Measurements from ENCODE around the gene TTC4.

DNA sequence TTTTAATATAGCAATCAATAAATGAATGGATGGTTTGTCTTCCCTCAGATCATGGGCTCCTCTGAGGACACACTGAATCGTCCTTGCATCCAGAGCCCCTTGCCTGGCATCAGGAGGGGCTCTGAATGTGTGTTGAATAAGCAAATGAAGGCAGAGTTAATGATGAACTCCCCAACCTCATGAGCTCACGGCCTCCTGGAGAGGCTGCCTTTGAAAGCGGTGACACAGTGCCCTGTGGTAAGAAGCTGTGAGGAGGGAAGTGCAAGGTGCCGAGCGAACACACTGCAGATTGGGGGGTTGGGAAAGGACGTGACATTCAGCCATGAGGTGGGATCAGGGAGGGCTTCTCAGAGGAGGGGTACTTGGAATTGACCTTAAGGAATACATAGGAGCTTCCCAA lies 51.9 kb downstream of the TTC4 start:
- TF ChIP-seq, protein P1, sequence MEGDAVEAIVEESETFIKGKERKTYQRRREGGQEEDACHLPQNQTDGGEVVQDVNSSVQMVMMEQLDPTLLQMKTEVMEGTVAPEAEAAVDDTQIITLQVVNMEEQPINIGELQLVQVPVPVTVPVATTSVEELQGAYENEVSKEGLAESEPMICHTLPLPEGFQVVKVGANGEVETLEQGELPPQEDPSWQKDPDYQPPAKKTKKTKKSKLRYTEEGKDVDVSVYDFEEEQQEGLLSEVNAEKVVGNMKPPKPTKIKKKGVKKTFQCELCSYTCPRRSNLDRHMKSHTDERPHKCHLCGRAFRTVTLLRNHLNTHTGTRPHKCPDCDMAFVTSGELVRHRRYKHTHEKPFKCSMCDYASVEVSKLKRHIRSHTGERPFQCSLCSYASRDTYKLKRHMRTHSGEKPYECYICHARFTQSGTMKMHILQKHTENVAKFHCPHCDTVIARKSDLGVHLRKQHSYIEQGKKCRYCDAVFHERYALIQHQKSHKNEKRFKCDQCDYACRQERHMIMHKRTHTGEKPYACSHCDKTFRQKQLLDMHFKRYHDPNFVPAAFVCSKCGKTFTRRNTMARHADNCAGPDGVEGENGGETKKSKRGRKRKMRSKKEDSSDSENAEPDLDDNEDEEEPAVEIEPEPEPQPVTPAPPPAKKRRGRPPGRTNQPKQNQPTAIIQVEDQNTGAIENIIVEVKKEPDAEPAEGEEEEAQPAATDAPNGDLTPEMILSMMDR (IDR thresholded peaks at IDR 0.05; ENCODE audit: low read depth, low read length, poor library complexity, severe bottlenecking), result no peak
- no peak for TF ChIP-seq EZH2phosphoT487 (IDR thresholded peaks at IDR 0.05; ENCODE audit: borderline replicate concordance, low read length)

Data from DOHH2 (cell line).